HEK293 (cell line): ENCODE measurements around the gene GOLGA1.

ENCODE experiments used
- CTCF ChIP-seq: fragments of 450-650 bp; formaldehyde crosslinking; IDR thresholded peaks from 2 replicates; pipeline ENCODE4 v1.5.1; 2016; ENCODE audit warnings: missing biosample characterization, missing genetic modification characterization
- TF ChIP-seq, protein P1 (sequence below): fragments of 450-650 bp; formaldehyde crosslinking; IDR thresholded peaks from 2 replicates; pipeline ENCODE4 v1.5.1; 2017; ENCODE audit warnings: missing biosample characterization, missing genetic modification characterization

DNA sequence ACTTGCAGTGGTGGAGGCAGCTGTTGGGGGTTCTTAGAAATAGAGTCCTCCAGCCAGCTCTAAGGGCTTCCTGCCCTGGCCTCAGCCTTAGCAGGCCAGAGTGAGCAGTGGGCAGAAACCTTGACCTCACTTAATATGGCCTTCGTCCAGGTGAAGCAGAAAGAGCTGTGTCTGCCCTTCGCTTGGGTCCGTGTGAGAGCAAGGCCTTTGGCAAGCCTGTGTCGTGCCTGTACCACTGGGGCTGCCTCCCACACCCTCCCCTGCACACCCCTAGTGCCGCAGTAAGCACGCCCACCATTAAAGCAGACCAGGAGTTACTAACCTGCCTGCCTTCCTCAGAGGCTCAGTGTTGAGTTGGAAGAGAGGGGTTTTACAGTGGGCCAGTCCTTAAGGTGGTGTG, 65.4 kb downstream of the GOLGA1 start:
- TF ChIP-seq CTCF (tag by site-specific recombination), result no peak
- TF ChIP-seq, protein P1, sequence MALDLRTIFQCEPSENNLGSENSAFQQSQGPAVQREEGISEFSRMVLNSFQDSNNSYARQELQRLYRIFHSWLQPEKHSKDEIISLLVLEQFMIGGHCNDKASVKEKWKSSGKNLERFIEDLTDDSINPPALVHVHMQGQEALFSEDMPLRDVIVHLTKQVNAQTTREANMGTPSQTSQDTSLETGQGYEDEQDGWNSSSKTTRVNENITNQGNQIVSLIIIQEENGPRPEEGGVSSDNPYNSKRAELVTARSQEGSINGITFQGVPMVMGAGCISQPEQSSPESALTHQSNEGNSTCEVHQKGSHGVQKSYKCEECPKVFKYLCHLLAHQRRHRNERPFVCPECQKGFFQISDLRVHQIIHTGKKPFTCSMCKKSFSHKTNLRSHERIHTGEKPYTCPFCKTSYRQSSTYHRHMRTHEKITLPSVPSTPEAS (tag by site-specific recombination), result no peak
